ENCODE measurements around the gene KHDC1L. TPM values are rescaled to one million over a fixed set of nuclear protein-coding genes. Genes with fewer than 3 reads are reported as not detected.

KHDC1L gene
- total RNA-seq, 1 experiment from 2014 or later, result not detected

- no peaks in the 10 kb centered on the region for H3K36me3 ChIP-seq (ENCODE audit: control insufficient read depth, insufficient read depth, low read length)
- no peaks in the 10 kb centered on the region for H3K9me3 ChIP-seq (ENCODE audit: control insufficient read depth, insufficient read depth, low read depth, low read length)
- ATAC-seq (no peak), DNase-seq (ENCODE audit: low read depth, low spot score) (no peak)
- in situ Hi-C loops (cut with HindIII; ENCODE audit: low pct_unique_long_range_greater_than_20kb, low sequenced_read_pairs) (no loop called here), intact Hi-C loops (cut with micrococcal nuclease; ENCODE audit: unreplicated experiment) (no loop called here)
- ChIA-PET POLR2A (no interaction called here), CTCF (no interaction called here)
- BruUV-seq (replicated peaks), result no TSS peak
- H3K4me3 ChIP-seq (ENCODE audit: low read depth in 2 of 2, low read length in 2 of 2), result no peak overlapping the region
- H3K4me1 ChIP-seq (ENCODE audit: control insufficient read depth, insufficient read depth, low read length), result no peaks in the 10 kb centered on the region
- TF ChIP-seq REST (IDR thresholded peaks at IDR 0.05; ENCODE audit: insufficient read depth in 1 of 2, low read depth in 2 of 2, low read length in 1 of 2) (no peak), TCF7L2 (IDR thresholded peaks at IDR 0.05; ENCODE audit: low read depth, low read length) (no peak), CTCF (IDR thresholded peaks at IDR 0.05) (no peak), POLR2AphosphoS5 (IDR thresholded peaks at IDR 0.05; ENCODE audit: low read depth, low read length) (no peak), SIN3A (IDR thresholded peaks at IDR 0.05; ENCODE audit: borderline replicate concordance, insufficient read depth, low read depth, low read length) (no peak)
- no peaks in the 10 kb centered on the region for H3K27me3 ChIP-seq (ENCODE audit: control insufficient read depth, insufficient read depth, low read length)
- no peak overlapping the region for H3K27ac ChIP-seq (ENCODE audit: low read length)
Measured at GRCh38 chr6:73216859-73217258, 8.4 kb downstream of the KHDC1L start.

- in situ Hi-C loops (cut with HindIII; ENCODE audit: low pct_unique_long_range_greater_than_20kb, low sequenced_read_pairs), result no loop called here
- POLR2A ChIA-PET, result no interaction called here
- Histone ChIP-seq H3K27me3 (ENCODE audit: control insufficient read depth, insufficient read depth, low read length) (no peaks in the 10 kb centered on the region), H3K4me3 (ENCODE audit: low read depth in 2 of 2, low read length in 2 of 2) (no peak overlapping the region), H3K9me3 (ENCODE audit: control insufficient read depth, insufficient read depth, low read depth, low read length) (no peaks in the 10 kb centered on the region), H3K36me3 (ENCODE audit: control insufficient read depth, insufficient read depth, low read length) (no peaks in the 10 kb centered on the region), H3K27ac (ENCODE audit: low read length) (no peak overlapping the region), H3K4me1 (ENCODE audit: control insufficient read depth, insufficient read depth, low read length) (no peaks in the 10 kb centered on the region)
- intact Hi-C loops (cut with micrococcal nuclease; ENCODE audit: unreplicated experiment), result no loop called here
- ATAC-seq (no peak), DNase-seq (ENCODE audit: low read depth, low spot score) (no peak)
- CTCF ChIA-PET, result no interaction called here
- BruUV-seq (replicated peaks), result no TSS peak
- no peak for TF ChIP-seq CTCF (IDR thresholded peaks at IDR 0.05)
- no peak for TF ChIP-seq TCF7L2 (IDR thresholded peaks at IDR 0.05; ENCODE audit: low read depth, low read length)
- TF ChIP-seq SIN3A (IDR thresholded peaks at IDR 0.05; ENCODE audit: borderline replicate concordance, insufficient read depth, low read depth, low read length), result no peak
- no peak for TF ChIP-seq REST (IDR thresholded peaks at IDR 0.05; ENCODE audit: insufficient read depth in 1 of 2, low read depth in 2 of 2, low read length in 1 of 2)
- TF ChIP-seq POLR2AphosphoS5 (IDR thresholded peaks at IDR 0.05; ENCODE audit: low read depth, low read length), result no peak
Measured at GRCh38 chr6:73209117-73209516, 16.2 kb downstream of the KHDC1L start.

All from Panc1 (cell line).